WTC11 (cell line): ENCODE measurements around the gene TEX44.

ENCODE experiments used
- TEAD4 ChIP-seq: sonication (generic); formaldehyde crosslinking; IDR thresholded peaks from 2 replicates; pipeline ENCODE4 v1.8.0; 2022; ENCODE audit warnings: mild to moderate bottlenecking, missing genetic modification reagents
- ZNF317 ChIP-seq: sonication (generic); formaldehyde crosslinking; IDR thresholded peaks from 2 replicates; pipeline ENCODE4 v1.8.1; 2023; ENCODE audit warnings: low read depth, mild to moderate bottlenecking, moderate library complexity, missing genetic modification reagents, borderline replicate concordance

DNA sequence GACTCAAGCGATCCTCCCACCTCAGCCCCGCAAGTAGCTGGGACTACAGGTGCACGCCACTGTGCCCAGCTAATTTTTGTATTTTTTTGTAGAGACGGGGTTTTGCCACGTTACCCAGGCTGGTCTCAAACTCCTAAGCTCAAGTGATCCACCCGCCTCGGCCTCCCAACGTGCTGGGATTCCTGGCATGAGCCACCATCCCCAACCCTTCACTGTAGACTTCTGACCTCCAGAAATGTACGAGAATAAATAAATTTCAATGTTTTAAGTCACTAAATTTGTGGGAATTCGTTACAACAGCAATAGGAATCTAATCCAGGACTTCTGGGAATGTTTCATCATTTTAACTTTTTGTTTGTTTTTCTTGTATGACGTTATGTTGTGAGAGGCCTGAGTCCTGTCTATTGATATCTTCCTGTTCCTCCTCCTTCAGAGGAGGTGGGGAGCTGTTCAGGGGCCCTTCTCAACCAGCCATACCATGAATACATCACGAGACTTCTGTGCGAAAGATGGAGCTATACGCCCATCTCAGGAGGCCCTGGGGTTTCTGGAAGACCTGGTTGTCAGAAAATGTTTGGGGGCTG is 40.0 kb downstream of the TEX44 start:
- TF ChIP-seq ZNF317 (CRISPR knock-in tag) (no peak), TEAD4 (CRISPR knock-in tag) (no peak)
